KMS-11 (cell line): ENCODE measurements around the gene PRSS27.
"Not testable (repeated sequence)": the region's sequence is repeated elsewhere in the genome, so short reads cannot be mapped to it uniquely, and the experiment has no call there.

ENCODE experiments used
- H2AFZ ChIP-seq: fragments of 200-600 bp; sonication (generic); 2 replicates; pipeline ENCODE4 v1.6.1; 2016; ENCODE audit warnings: antibody characterized with exemption, mixed run types, low read depth
- H3K27ac ChIP-seq: fragments of 200-600 bp; sonication (generic); 2 replicates; pipeline ENCODE4 v1.6.1; 2016; ENCODE audit warnings: mild to moderate bottlenecking, mixed run types
- H3K27me3 ChIP-seq: fragments of 200-600 bp; sonication (generic); 2 replicates; pipeline ENCODE4 v1.6.1; 2017; ENCODE audit warnings: mild to moderate bottlenecking, low read depth, mixed run types, moderate library complexity; ENCODE audit not compliant: insufficient read depth
- H3K36me3 ChIP-seq: fragments of 200-600 bp; sonication (generic); 2 replicates; pipeline ENCODE4 v1.6.1; 2017; ENCODE audit warnings: mild to moderate bottlenecking, mixed run types; ENCODE audit not compliant: insufficient read depth
- H3K4me1 ChIP-seq: fragments of 200-600 bp; sonication (generic); 2 replicates; pipeline ENCODE4 v1.6.1; 2016; ENCODE audit warnings: mild to moderate bottlenecking, low read depth, mixed run types; ENCODE audit not compliant: poor library complexity, severe bottlenecking
- H3K4me2 ChIP-seq: fragments of 200-600 bp; sonication (generic); 2 replicates; pipeline ENCODE4 v1.7.0; 2016; ENCODE audit warnings: mild to moderate bottlenecking, mixed run types
- H3K4me3 ChIP-seq: fragments of 200-600 bp; sonication (generic); IDR thresholded peaks from 2 replicates; pipeline ENCODE4 v1.6.1; 2017; ENCODE audit warnings: low read depth, low read length, mixed read lengths; ENCODE audit not compliant: insufficient read depth
- H3K79me2 ChIP-seq: fragments of 200-600 bp; sonication (generic); 2 replicates; pipeline ENCODE4 v1.6.1; 2016; ENCODE audit warnings: low read depth, mixed run types; ENCODE audit not compliant: insufficient read depth
- H3K9ac ChIP-seq: fragments of 200-600 bp; sonication (generic); 2 replicates; pipeline ENCODE4 v1.6.1; 2016; ENCODE audit warnings: mild to moderate bottlenecking, mixed run types
- H4K20me1 ChIP-seq: fragments of 200-600 bp; sonication (generic); 2 replicates; pipeline ENCODE4 v1.6.1; 2016; ENCODE audit warnings: mild to moderate bottlenecking, mixed run types; ENCODE audit not compliant: insufficient read depth
- CTCF ChIP-seq: fragments of 200-600 bp; sonication (generic); conservative IDR thresholded peaks from 2 replicates; pipeline ENCODE4 v1.6.1; 2017; ENCODE audit warnings: low read depth, mild to moderate bottlenecking, antibody characterized with exemption, low read length, moderate library complexity, mixed read lengths

PRSS27 gene

DNA sequence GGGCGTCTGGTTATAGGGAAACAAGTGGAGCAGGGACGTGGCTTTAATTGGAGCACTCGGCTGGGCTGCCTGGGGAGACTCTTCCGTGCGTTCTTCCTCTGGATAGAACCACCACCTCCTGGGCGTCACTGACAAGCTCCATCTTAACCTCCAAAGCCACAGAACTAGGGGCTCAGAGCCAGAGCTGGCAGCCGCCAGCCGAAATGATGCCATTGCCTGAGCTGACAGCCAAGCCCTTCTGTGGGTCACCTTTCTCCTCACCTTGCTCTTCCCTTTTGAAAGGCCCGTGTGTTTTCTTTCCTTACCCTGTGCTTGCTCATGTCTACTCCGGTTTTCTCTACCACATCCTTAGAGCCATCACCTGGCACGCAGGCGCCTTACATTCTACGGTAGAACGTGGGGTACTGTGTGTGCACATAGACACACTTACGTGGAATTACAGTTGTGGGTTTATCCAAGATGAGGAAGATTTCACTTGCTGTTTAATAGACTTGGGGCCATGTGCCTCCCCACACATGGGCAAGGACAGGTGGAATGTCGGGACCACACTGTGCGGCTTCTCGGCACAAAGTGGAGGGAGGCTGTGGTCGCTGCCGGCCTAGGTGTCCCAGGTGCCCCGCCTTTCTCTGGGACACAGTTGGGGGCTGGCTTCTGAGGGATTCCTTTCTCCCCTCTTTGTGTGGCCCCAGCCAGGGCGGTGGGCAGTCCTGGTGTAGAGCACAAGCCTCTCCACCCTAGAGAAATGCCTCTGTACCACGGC lies 41.6 kb downstream of the PRSS27 start:
- H3K4me3 ChIP-seq, H3K27ac ChIP-seq, H3K4me2 ChIP-seq, H2AFZ ChIP-seq, H3K27me3 ChIP-seq, H4K20me1 ChIP-seq, H3K9ac ChIP-seq, H3K36me3 ChIP-seq, H3K79me2 ChIP-seq: not testable (repeated sequence)
- H3K4me1 ChIP-seq: peaks cover 16% of the 10 kb centered on the region

DNA sequence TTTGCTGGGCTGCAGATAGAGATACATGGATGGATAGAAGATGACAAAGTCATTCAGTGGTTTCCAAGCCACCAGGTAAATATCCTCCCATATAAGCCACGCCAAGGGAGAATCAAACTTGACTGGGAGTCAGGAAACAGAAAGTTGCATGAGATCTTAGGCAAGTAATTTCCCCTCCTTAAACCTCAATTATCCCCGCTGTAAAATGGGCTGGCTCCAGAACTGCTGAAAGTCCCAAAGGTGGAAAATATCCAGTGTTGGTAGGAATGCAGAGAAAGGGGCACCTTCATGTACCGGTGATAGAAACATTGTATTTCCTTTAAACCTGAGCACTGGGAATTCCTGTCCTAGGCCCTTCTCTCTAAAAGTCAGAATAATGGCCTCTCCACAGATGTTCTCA lies 43.1 kb downstream of the PRSS27 start:
- H3K4me3 ChIP-seq, H3K4me2 ChIP-seq, H3K27ac ChIP-seq, H3K36me3 ChIP-seq, H3K79me2 ChIP-seq, H3K9ac ChIP-seq, H3K27me3 ChIP-seq, H4K20me1 ChIP-seq, H2AFZ ChIP-seq: not testable (repeated sequence)
- peaks cover 21% of the 10 kb centered on the region for H3K4me1 ChIP-seq

DNA sequence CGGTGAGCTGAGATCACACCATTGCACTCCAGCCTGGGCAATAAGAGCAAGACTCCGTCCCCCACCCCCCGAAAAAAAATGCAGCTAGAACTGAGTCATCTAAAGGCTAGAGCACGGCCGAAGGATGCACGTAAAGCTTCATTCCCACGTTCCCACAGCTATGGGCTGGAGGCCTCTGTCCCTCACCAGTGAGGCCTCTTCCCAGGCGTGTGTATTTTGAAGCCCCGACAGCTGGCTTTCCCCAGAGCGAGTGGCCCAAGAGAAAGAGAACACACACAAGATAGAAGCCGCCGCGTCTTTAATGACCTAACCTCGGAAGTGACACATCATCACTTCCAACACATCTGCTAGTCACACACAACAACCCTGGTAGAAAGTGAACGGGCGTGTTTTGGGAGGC lies 44.3 kb downstream of the PRSS27 start:
- no peak for TF ChIP-seq CTCF
- Histone ChIP-seq H3K9ac (no peak overlapping the region), H3K4me1 (peaks cover 17% of the 10 kb centered on the region), H3K27me3 (no peaks in the 10 kb centered on the region), H3K27ac (no peak overlapping the region), H3K4me3 (no peak overlapping the region), H4K20me1 (no peaks in the 10 kb centered on the region), H3K36me3 (no peaks in the 10 kb centered on the region), H3K79me2 (peaks cover 12% of the 10 kb centered on the region; the same call in 1 of the 2 replicates), H2AFZ (no peak overlapping the region), H3K4me2 (no peak overlapping the region)

GRCh38 chr16:2675021-2675420 lies 45.0 kb downstream of the PRSS27 start:
- TF ChIP-seq CTCF: no peak
- Histone ChIP-seq H4K20me1 (no peaks in the 10 kb centered on the region), H2AFZ (no peak overlapping the region), H3K9ac (no peak overlapping the region), H3K27me3 (no peaks in the 10 kb centered on the region), H3K4me3 (no peak overlapping the region), H3K27ac (no peak overlapping the region), H3K4me2 (no peak overlapping the region), H3K79me2 (peaks cover 12% of the 10 kb centered on the region; the same call in 1 of the 2 replicates), H3K36me3 (no peaks in the 10 kb centered on the region), H3K4me1 (peaks cover 17% of the 10 kb centered on the region)

DNA sequence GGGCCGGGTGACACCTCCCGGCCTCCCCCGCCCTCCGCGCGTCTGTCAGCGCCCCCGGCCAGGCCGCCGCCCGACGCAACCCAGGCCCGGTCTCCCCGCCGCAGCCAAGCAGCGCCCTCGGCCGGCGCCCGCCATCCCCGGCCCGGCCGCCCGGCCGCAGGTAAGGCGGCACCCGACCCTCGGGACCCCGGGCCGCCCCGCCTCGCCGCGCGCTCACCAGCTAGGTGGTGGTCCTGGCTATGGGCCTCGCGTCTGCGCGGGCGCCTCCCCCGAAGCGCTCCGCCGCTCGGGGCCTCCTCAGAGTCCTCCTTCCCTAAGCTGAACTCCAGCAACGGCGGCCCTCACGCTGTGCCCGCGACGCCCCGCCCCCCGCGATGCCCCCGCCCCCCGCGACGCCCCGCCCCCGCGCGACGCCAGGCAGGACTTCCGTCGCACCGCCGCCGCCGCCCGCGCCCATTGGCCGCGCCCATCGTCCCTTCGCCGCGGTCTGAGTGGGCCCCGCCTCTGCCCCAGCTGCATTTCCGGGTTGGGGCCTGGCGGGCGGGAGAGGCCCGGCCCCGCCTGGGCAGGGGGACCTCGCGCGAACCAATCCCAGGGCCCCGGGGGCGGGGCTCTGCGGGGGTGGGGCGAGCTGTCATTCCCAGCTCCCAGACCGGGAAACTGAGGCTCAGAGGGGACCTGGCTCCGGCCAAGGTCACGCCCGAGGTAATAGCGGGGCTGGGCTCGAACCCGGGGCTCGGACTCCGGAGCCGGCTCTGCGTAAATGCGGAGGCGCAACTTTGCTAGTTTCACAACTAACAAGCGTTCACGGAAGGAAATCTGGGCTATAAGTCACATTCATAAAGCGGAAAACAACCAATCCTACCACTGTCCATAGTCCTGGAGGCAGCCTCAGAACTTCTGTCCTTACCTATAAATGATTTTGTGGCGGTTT lies 46.7 kb downstream of the PRSS27 start:
- Histone ChIP-seq H3K27me3 (no peaks in the 10 kb centered on the region), H3K79me2 (peaks cover 12% of the 10 kb centered on the region; the same call in 1 of the 2 replicates), H4K20me1 (no peaks in the 10 kb centered on the region), H2AFZ (peak overlapping the region; percentile 96), H3K4me3 (no peak overlapping the region), H3K9ac (peak overlapping the region; percentile 50; the same call in 1 of the 2 replicates), H3K4me2 (peak overlapping the region; percentile 94), H3K27ac (peak overlapping the region; percentile 50; the same call in 1 of the 2 replicates), H3K4me1 (peaks cover 17% of the 10 kb centered on the region), H3K36me3 (no peaks in the 10 kb centered on the region)
- TF ChIP-seq CTCF: no peak
